Measurements from ENCODE around the gene FOXO6. TPM values are rescaled to one million over a fixed set of nuclear protein-coding genes. Genes with fewer than 3 reads are reported as not detected.
A peak's percentile ranks its signal among the peaks of the same experiment; 100 is the strongest.

Gene FOXO6
- total RNA-seq, 1 donor from 2014 or later, result 0.38 TPM

GRCh38 chr1:41397020-41397419 lies 35.8 kb downstream of the FOXO6 start:
- DNase-seq (ENCODE audit: low spot score), result no peak
- ATAC-seq, result no peak

- DNase-seq (ENCODE audit: low spot score) (no peak), ATAC-seq (no peak)
Observed at GRCh38 chr1:41397753-41398330, 36.6 kb downstream of the FOXO6 start.

GRCh38 chr1:41399145-41399795 lies 38.0 kb downstream of the FOXO6 start:
- ATAC-seq, result no peak
- DNase-seq (ENCODE audit: low spot score), result no peak

GRCh38 chr1:41400225-41400624 lies 39.0 kb downstream of the FOXO6 start:
- ATAC-seq (no peak), DNase-seq (ENCODE audit: low spot score) (no peak)

GRCh38 chr1:41401899-41402298 lies 40.7 kb downstream of the FOXO6 start:
- DNase-seq (ENCODE audit: low spot score) (no peak), ATAC-seq (no peak)

- ATAC-seq (no peak), DNase-seq (ENCODE audit: low spot score) (no peak)
Observed at GRCh38 chr1:41404308-41404761, 43.1 kb downstream of the FOXO6 start.

GRCh38 chr1:41407664-41408252 lies 46.5 kb downstream of the FOXO6 start:
- no peak for ATAC-seq
- no peak for DNase-seq (ENCODE audit: low spot score)

GRCh38 chr1:41408691-41409090 lies 47.5 kb downstream of the FOXO6 start:
- no peak for DNase-seq (ENCODE audit: low spot score)
- ATAC-seq, result no peak

GRCh38 chr1:41409825-41410224 lies 48.6 kb downstream of the FOXO6 start:
- no peak for ATAC-seq
- no peak for DNase-seq (ENCODE audit: low spot score)

GRCh38 chr1:41410462-41410861 lies 49.2 kb downstream of the FOXO6 start:
- ATAC-seq, result no peak
- DNase-seq (ENCODE audit: low spot score), result no peak

- ATAC-seq (no peak), DNase-seq (ENCODE audit: low spot score) (no peak)
Observed at GRCh38 chr1:41411229-41411628, 50.0 kb downstream of the FOXO6 start.

GRCh38 chr1:41412748-41413147 lies 51.5 kb downstream of the FOXO6 start:
- DNase-seq (ENCODE audit: low spot score) (no peak), ATAC-seq (no peak)

- no peak for DNase-seq (ENCODE audit: low spot score)
- ATAC-seq, result no peak
Observed at GRCh38 chr1:41413748-41414281, 52.6 kb downstream of the FOXO6 start.

GRCh38 chr1:41414296-41414695 lies 53.1 kb downstream of the FOXO6 start:
- ATAC-seq, result no peak

GRCh38 chr1:41414716-41415306 lies 53.6 kb downstream of the FOXO6 start:
- ATAC-seq, result no peak
- no peak for DNase-seq (ENCODE audit: low spot score)

More at GRCh38 chr1:41414296-41414695, 53.1 kb downstream of the FOXO6 start:
- DNase-seq (ENCODE audit: low spot score), result no peak

- ATAC-seq (no peak), DNase-seq (ENCODE audit: low spot score) (no peak)
Observed at GRCh38 chr1:41416081-41416480, 54.8 kb downstream of the FOXO6 start.

- peak; percentile 65 for DNase-seq (ENCODE audit: low spot score)
- peak; percentile 91 for ATAC-seq
Observed at GRCh38 chr1:41416552-41417334, 55.5 kb downstream of the FOXO6 start.

GRCh38 chr1:41417335-41417682 lies 56.1 kb downstream of the FOXO6 start:
- no peak for DNase-seq (ENCODE audit: low spot score)
- no peak for ATAC-seq

- no peak for ATAC-seq
- DNase-seq (ENCODE audit: low spot score), result no peak
Observed at GRCh38 chr1:41417746-41418145, 56.5 kb downstream of the FOXO6 start.

GRCh38 chr1:41418857-41419583 lies 57.8 kb downstream of the FOXO6 start:
- ATAC-seq, result no peak
- DNase-seq (ENCODE audit: low spot score), result no peak
